MCF 10A (cell line): ENCODE data around the gene TTC6. TPM values are rescaled to one million over a fixed set of nuclear protein-coding genes. Genes with fewer than 3 reads are reported as not detected.

Experiments
- BruUV-seq: library from RNA; stranded (reverse); fragments of 400-500 nt; replicated peaks from 2 replicates; lab custom pipeline; 2021; lab: Mats Ljungman, UMichigan
- CTCF ChIA-PET: fragments of 300-600 bp; sonication (Branson Sonifier 250); formaldehyde crosslinking; extraction: SDS; loops from one replicate; lab custom pipeline; 2021; ENCODE audit warnings: antibody characterized with exemption, inconsistent platforms; lab: Yijun Ruan, JAX
- POLR2A ChIA-PET: fragments of 300-600, 350-650 bp; sonication (Branson Sonifier 250); formaldehyde crosslinking; extraction: SDS; loops from one replicate; lab custom pipeline; 2020; ENCODE audit warnings: antibody characterized with exemption, inconsistent platforms; lab: Yijun Ruan, JAX
- DNase-seq: peaks from one replicate; pipeline ENCODE4 v3.0.0-alpha.2; 2018; ENCODE audit not compliant: unreplicated experiment
- H3K27ac Mint-ChIP-seq: one replicate; pipeline ENCODE4 v1.8.0; 2022; ENCODE audit warnings: mild to moderate bottlenecking, low read depth, mixed read lengths; ENCODE audit not compliant: unreplicated experiment
- H3K27me3 Mint-ChIP-seq: one replicate; pipeline ENCODE4 v1.8.0; 2022; ENCODE audit warnings: mixed read lengths; ENCODE audit not compliant: insufficient read depth, unreplicated experiment
- H3K36me3 Mint-ChIP-seq: one replicate; pipeline ENCODE4 v1.8.0; 2022; ENCODE audit warnings: mild to moderate bottlenecking, moderate library complexity, mixed read lengths; ENCODE audit not compliant: insufficient read depth, unreplicated experiment
- H3K4me1 Mint-ChIP-seq: one replicate; pipeline ENCODE4 v1.8.0; 2022; ENCODE audit warnings: mixed read lengths; ENCODE audit not compliant: insufficient read depth, unreplicated experiment
- H3K4me3 Mint-ChIP-seq: one replicate; pipeline ENCODE4 v1.8.0; 2022; ENCODE audit warnings: mild to moderate bottlenecking, moderate library complexity, mixed read lengths; ENCODE audit not compliant: unreplicated experiment
- H3K9me3 Mint-ChIP-seq: one replicate; pipeline ENCODE4 v1.8.0; 2022; ENCODE audit warnings: mixed read lengths; ENCODE audit not compliant: unreplicated experiment
- intact Hi-C: fragments of 100-400 bp; cut with micrococcal nuclease; formaldehyde crosslinking; loops from 2 replicates; pipeline ENCODE4 v1.14.1; 2022
- total RNA-seq: library from RNA; stranded (reverse); gene quantifications from 2 replicates; pipeline ENCODE4 v1.2.3, GENCODE V29; 2022
- TF ChIP-seq, protein P1 (sequence below): fragments of 200-600 bp; IDR thresholded peaks from one replicate; pipeline ENCODE4 v1.8.0; 2022; ENCODE audit warnings: antibody characterized with exemption, mild to moderate bottlenecking; ENCODE audit not compliant: unreplicated experiment

The TTC6 gene
- total RNA-seq, 1 experiment from 2014 or later: 0.98 TPM

DNA sequence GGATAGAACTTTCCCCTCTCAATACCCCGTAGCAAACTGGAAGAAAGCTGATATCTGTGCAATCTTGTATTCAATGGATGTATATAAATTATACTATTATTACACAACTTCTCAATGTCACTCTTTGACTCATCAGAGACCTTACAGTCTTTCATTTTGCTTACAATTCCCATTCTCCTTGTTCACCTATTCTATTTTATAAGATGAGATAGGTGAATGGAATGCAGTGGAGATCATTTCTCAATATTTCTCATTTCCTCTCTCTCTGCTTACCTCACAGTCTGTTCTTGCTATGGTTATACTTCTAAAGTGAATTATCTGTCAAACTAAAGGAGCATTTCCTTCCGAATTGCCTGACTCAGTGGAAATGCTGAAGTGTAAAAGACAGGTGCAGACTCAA, 15.3 kb upstream of the TTC6 start:
- no peaks in the 10 kb centered on the region for H3K27me3 Mint-ChIP-seq
- intact Hi-C loops: loop anchor here (2.0 kb wide), 1 partner anchor 15 kb away; the partner anchor contains the start of genes FOXA1 and TTC6
- no peaks in the 10 kb centered on the region for H3K9me3 Mint-ChIP-seq
- TF ChIP-seq, protein P1, sequence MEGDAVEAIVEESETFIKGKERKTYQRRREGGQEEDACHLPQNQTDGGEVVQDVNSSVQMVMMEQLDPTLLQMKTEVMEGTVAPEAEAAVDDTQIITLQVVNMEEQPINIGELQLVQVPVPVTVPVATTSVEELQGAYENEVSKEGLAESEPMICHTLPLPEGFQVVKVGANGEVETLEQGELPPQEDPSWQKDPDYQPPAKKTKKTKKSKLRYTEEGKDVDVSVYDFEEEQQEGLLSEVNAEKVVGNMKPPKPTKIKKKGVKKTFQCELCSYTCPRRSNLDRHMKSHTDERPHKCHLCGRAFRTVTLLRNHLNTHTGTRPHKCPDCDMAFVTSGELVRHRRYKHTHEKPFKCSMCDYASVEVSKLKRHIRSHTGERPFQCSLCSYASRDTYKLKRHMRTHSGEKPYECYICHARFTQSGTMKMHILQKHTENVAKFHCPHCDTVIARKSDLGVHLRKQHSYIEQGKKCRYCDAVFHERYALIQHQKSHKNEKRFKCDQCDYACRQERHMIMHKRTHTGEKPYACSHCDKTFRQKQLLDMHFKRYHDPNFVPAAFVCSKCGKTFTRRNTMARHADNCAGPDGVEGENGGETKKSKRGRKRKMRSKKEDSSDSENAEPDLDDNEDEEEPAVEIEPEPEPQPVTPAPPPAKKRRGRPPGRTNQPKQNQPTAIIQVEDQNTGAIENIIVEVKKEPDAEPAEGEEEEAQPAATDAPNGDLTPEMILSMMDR: no peak
- peaks cover 15% of the 10 kb centered on the region for H3K4me1 Mint-ChIP-seq
- H3K4me3 Mint-ChIP-seq: no peak overlapping the region
- H3K36me3 Mint-ChIP-seq: no peaks in the 10 kb centered on the region
- no TSS peak for BruUV-seq
- POLR2A ChIA-PET: no interaction called here
- CTCF ChIA-PET: no interaction called here
- H3K27ac Mint-ChIP-seq: peak overlapping the region; percentile 87
- DNase-seq: peak; percentile 76

DNA sequence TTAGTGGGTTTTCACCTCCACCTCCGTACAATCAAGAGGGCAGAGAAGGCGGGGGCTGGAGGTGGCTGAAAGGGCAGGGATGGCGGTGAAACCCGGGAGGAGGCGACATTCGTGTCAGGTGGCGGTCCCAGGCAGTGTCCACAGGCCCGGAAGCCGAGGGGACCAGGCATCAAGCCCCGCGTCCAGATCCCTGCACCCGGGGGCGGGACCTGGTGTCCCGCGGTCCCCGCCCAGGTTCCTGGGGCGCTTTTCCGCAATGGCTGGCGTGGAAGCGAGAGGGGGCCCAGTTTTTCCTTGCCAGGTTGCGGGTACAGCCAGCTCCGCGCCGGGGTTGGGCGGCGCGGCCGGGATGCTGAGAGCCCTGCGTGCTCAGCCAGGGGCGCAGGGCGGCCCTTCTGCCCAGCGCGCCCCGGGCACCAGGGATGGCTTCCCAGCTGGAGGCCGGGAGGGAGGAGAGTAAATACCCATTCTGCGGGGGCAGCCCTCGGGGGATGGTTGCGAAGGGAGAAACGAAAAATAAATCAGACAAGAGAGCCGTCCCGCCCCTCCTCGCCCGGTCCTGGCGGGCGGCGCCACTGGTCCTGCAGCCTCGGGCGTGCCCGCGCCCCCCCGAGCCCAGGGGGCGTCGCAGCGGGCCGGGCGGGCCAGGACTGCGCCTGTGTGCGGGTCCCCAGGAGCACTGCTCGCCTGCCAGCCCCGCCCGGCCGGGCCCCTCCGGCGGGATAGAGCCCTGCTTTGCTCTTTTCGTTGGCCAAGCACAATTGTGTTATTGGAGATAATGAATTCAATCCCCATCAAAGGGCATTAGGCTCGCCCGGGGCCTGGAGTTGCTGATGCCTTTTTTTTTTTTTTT, 11.8 kb upstream of the TTC6 start:
- H3K27ac Mint-ChIP-seq: no peak overlapping the region
- DNase-seq: no peak
- peaks cover 15% of the 10 kb centered on the region for H3K4me1 Mint-ChIP-seq
- TF ChIP-seq, protein P1: no peak
- H3K9me3 Mint-ChIP-seq: no peaks in the 10 kb centered on the region
- ChIA-PET CTCF (no interaction called here), POLR2A (no interaction called here)
- no TSS peak for BruUV-seq
- no peaks in the 10 kb centered on the region for H3K27me3 Mint-ChIP-seq
- no peaks in the 10 kb centered on the region for H3K36me3 Mint-ChIP-seq
- intact Hi-C loops: no loop called here
- H3K4me3 Mint-ChIP-seq: no peak overlapping the region

DNA sequence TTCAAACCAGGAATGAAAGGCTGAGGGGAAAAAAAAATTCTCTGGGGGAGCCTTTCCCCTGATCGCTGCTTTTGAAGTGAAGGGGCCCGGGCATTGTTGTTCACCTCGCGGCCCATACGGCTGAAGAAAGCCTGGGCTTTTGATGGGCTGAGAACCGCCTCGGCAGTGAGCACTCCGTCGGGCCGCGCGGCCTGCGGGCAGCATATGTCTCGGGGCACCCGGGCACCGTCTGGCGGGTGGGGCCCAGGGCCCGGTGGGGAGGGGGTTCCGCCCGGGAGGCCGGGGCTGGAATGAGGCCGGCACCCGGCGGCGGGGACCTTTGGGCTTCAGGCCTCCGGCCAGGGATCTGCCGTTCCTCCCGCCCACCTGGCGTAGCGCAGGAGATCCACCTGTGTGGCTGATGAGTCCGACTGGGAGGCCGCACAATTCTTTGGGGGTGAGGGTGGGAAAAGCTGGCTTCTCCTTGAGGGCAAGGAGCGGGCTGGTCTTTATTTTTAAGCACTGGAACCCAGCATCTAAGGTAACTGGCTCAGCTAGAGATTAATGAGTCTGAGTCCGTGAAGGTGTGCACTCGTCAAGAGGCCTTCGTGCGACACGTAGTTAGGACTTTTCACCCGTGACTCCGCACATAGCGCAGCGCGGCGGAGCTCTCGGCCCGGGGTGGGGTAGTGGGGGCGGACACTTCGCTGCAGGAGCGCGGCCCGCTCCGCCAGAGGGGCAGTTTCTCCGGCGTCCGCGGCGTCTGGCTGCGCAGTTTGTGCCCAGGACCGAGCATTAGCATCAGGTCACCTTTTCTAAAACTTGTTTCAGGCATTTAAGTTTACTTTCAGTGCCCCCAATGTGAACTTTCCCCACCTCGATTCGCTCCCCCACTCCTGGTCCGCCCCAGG, 11.0 kb upstream of the TTC6 start:
- no peak overlapping the region for H3K4me3 Mint-ChIP-seq
- CTCF ChIA-PET: interaction anchor here (1.9 kb wide), 1 partner anchor 9 kb away, joined by 9 read pairs; no protein-coding TSS in a partner anchor

More for the DNA sequence above, 11.0 kb upstream of the TTC6 start:
- H3K4me1 Mint-ChIP-seq: peaks cover 14% of the 10 kb centered on the region
- intact Hi-C loops: no loop called here
- no peaks in the 10 kb centered on the region for H3K27me3 Mint-ChIP-seq
- no TSS peak for BruUV-seq
- H3K27ac Mint-ChIP-seq: no peak overlapping the region
- POLR2A ChIA-PET: no interaction called here
- H3K36me3 Mint-ChIP-seq: no peaks in the 10 kb centered on the region
- H3K9me3 Mint-ChIP-seq: no peaks in the 10 kb centered on the region
- no peak for DNase-seq
- TF ChIP-seq, protein P1: no peak
